ENCODE results near the gene COL18A1.

COL18A1 gene

DNA sequence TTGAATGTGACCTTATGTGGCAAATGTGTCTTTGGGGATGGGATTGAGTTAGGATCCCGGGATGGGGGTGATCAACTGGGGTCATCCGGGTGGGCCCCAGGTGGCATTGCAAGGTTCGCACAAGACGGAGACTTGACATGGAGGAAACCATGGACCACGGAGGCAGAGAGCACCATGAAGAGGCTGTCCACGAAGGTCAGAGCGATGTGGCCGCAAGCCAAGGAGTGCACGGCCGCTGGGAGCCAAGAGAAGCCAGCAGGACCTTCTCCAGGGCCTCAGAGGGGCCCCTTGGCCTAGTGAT, 22.3 kb upstream of the COL18A1 start:
- H3K4me1 ChIP-seq (ENCODE audit: control insufficient read depth, insufficient read depth, low read length, poor library complexity, severe bottlenecking) = no peaks in the 10 kb centered on the region
- no peaks in the 10 kb centered on the region for H3K9me3 ChIP-seq (ENCODE audit: control insufficient read depth, low read length)
- H3K27me3 ChIP-seq (replicated peaks; ENCODE audit: control insufficient read depth, insufficient read depth, low read length, poor library complexity, severe bottlenecking) = no peaks in the 10 kb centered on the region
- no peaks in the 10 kb centered on the region for H3K36me3 ChIP-seq (ENCODE audit: control insufficient read depth, insufficient read depth, low read length)
- DNase-seq = no peak
- H3K27ac ChIP-seq (ENCODE audit: insufficient read depth, low read length, poor library complexity, severe bottlenecking) = no peak overlapping the region
- no peak overlapping the region for H3K4me3 ChIP-seq (ENCODE audit: insufficient read depth, low read depth, low read length, poor library complexity, severe bottlenecking)

DNA sequence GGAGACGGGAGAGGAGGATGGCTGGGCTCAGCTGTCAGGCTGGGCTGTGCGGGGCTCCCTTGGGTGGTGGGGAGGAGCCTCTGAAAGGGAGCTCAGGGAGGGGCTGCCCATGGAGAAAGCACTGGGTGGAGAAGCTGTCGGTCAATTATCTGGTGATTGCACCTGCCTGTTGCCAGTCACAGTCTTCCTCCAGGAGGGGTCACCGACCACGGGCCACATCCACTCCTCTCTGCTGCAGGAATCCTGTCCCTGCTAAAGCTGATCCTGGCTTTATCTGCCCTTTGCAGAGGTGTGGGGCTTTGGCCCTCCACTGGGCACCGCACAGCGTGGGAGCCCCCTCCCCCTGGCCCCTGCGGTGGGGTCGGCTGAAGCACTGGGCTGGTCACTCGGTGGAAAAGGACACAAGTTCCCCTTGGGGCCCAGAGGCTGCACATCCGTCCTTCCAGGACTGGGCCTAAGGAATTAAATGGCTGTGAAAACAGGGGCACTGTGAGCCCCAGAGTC, 21.8 kb upstream of the COL18A1 start:
- Histone ChIP-seq H3K9me3 (ENCODE audit: control insufficient read depth, low read length) (no peaks in the 10 kb centered on the region), H3K27me3 (replicated peaks; ENCODE audit: control insufficient read depth, insufficient read depth, low read length, poor library complexity, severe bottlenecking) (no peaks in the 10 kb centered on the region)

DNA sequence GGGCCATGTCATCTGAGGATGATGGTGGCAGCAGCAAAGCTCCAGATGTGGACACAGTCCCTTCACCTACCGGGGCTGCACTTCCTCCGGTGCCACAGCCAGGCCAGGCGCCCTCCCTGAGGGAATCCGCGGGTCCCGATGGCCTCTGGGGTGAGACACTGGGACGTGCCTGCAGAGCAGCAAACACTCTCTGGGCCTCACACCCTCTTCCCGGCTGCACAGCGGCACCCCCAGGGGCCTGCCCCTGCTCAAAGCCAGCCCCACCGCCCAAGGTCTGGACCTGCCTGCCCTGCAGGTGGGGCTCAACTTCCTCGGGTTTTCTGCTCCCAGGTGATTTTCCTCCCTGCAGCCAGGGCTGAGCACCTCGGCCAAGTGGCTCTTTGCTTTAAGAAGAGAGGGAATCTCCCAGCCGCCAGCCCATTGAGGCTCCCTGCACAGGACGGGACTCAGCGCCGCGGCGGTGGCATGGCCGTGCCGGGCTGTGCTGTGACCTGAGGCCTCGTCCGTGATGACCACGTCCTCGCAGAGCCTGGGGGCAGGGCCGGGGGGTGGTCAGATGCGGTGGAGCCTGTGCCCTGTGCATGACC, 21.3 kb upstream of the COL18A1 start:
- H3K4me1 ChIP-seq (ENCODE audit: control insufficient read depth, insufficient read depth, low read length, poor library complexity, severe bottlenecking) = no peaks in the 10 kb centered on the region
- no peaks in the 10 kb centered on the region for H3K36me3 ChIP-seq (ENCODE audit: control insufficient read depth, insufficient read depth, low read length)
- DNase-seq = no peak
- H3K27ac ChIP-seq (ENCODE audit: insufficient read depth, low read length, poor library complexity, severe bottlenecking) = no peak overlapping the region
- no peak overlapping the region for H3K4me3 ChIP-seq (ENCODE audit: insufficient read depth, low read depth, low read length, poor library complexity, severe bottlenecking)
- H3K27me3 ChIP-seq (replicated peaks; ENCODE audit: control insufficient read depth, insufficient read depth, low read length, poor library complexity, severe bottlenecking) = no peaks in the 10 kb centered on the region
- no peaks in the 10 kb centered on the region for H3K9me3 ChIP-seq (ENCODE audit: control insufficient read depth, low read length)

More for the DNA sequence above, 21.8 kb upstream of the COL18A1 start:
- H3K27ac ChIP-seq (ENCODE audit: insufficient read depth, low read length, poor library complexity, severe bottlenecking) = no peak overlapping the region
- H3K36me3 ChIP-seq (ENCODE audit: control insufficient read depth, insufficient read depth, low read length) = no peaks in the 10 kb centered on the region
- no peak overlapping the region for H3K4me3 ChIP-seq (ENCODE audit: insufficient read depth, low read depth, low read length, poor library complexity, severe bottlenecking)
- no peak for DNase-seq
- no peaks in the 10 kb centered on the region for H3K4me1 ChIP-seq (ENCODE audit: control insufficient read depth, insufficient read depth, low read length, poor library complexity, severe bottlenecking)

GRCh38 chr21:45384656-45385548, 20.1 kb upstream of the COL18A1 start:
- no peaks in the 10 kb centered on the region for H3K9me3 ChIP-seq (ENCODE audit: control insufficient read depth, low read length)
- no peaks in the 10 kb centered on the region for H3K36me3 ChIP-seq (ENCODE audit: control insufficient read depth, insufficient read depth, low read length)
- H3K4me3 ChIP-seq (ENCODE audit: insufficient read depth, low read depth, low read length, poor library complexity, severe bottlenecking) = no peak overlapping the region
- DNase-seq = no peak
- H3K4me1 ChIP-seq (ENCODE audit: control insufficient read depth, insufficient read depth, low read length, poor library complexity, severe bottlenecking) = no peaks in the 10 kb centered on the region
- no peaks in the 10 kb centered on the region for H3K27me3 ChIP-seq (replicated peaks; ENCODE audit: control insufficient read depth, insufficient read depth, low read length, poor library complexity, severe bottlenecking)
- no peak overlapping the region for H3K27ac ChIP-seq (ENCODE audit: insufficient read depth, low read length, poor library complexity, severe bottlenecking)

- H3K9me3 ChIP-seq (ENCODE audit: control insufficient read depth, low read length) = no peaks in the 10 kb centered on the region
- H3K27me3 ChIP-seq (replicated peaks; ENCODE audit: control insufficient read depth, insufficient read depth, low read length, poor library complexity, severe bottlenecking) = no peaks in the 10 kb centered on the region
- H3K4me3 ChIP-seq (ENCODE audit: insufficient read depth, low read depth, low read length, poor library complexity, severe bottlenecking) = no peak overlapping the region
- no peaks in the 10 kb centered on the region for H3K36me3 ChIP-seq (ENCODE audit: control insufficient read depth, insufficient read depth, low read length)
- H3K4me1 ChIP-seq (ENCODE audit: control insufficient read depth, insufficient read depth, low read length, poor library complexity, severe bottlenecking) = no peaks in the 10 kb centered on the region
- DNase-seq = no peak
- H3K27ac ChIP-seq (ENCODE audit: insufficient read depth, low read length, poor library complexity, severe bottlenecking) = no peak overlapping the region
Observed at GRCh38 chr21:45385549-45386050, 19.4 kb upstream of the COL18A1 start.

DNA sequence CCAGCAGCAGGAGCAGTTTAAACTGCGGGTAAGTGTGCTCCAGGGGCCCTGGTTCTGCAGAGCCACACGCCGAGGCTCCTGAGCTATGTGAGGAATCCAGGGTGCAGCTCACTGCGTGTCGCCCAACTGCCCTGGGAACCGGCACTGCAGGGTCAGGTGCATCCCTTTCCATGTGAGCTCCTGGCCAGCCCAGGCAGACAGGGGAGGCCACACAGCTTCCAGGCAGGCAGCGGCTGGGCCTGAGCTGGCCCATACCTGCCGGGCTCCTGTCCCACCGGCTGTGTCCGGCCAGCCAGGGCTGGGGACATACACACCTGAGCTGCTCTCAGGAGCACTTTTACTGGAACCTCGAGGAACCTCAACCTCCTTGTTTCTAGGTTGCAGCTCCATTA, 18.6 kb upstream of the COL18A1 start:
- H3K9me3 ChIP-seq (ENCODE audit: control insufficient read depth, low read length) = no peaks in the 10 kb centered on the region
- no peaks in the 10 kb centered on the region for H3K4me1 ChIP-seq (ENCODE audit: control insufficient read depth, insufficient read depth, low read length, poor library complexity, severe bottlenecking)
- H3K4me3 ChIP-seq (ENCODE audit: insufficient read depth, low read depth, low read length, poor library complexity, severe bottlenecking) = no peak overlapping the region
- no peak for DNase-seq
- no peaks in the 10 kb centered on the region for H3K27me3 ChIP-seq (replicated peaks; ENCODE audit: control insufficient read depth, insufficient read depth, low read length, poor library complexity, severe bottlenecking)
- no peak overlapping the region for H3K27ac ChIP-seq (ENCODE audit: insufficient read depth, low read length, poor library complexity, severe bottlenecking)
- H3K36me3 ChIP-seq (ENCODE audit: control insufficient read depth, insufficient read depth, low read length) = no peaks in the 10 kb centered on the region

- Histone ChIP-seq H3K9me3 (ENCODE audit: control insufficient read depth, low read length) (no peaks in the 10 kb centered on the region), H3K4me3 (ENCODE audit: insufficient read depth, low read depth, low read length, poor library complexity, severe bottlenecking) (no peak overlapping the region), H3K36me3 (ENCODE audit: control insufficient read depth, insufficient read depth, low read length) (no peaks in the 10 kb centered on the region), H3K4me1 (ENCODE audit: control insufficient read depth, insufficient read depth, low read length, poor library complexity, severe bottlenecking) (no peaks in the 10 kb centered on the region), H3K27me3 (replicated peaks; ENCODE audit: control insufficient read depth, insufficient read depth, low read length, poor library complexity, severe bottlenecking) (no peaks in the 10 kb centered on the region), H3K27ac (ENCODE audit: insufficient read depth, low read length, poor library complexity, severe bottlenecking) (no peak overlapping the region)
- no peak for DNase-seq
Observed at GRCh38 chr21:45386728-45387371, 18.1 kb upstream of the COL18A1 start.

- no peaks in the 10 kb centered on the region for H3K36me3 ChIP-seq (ENCODE audit: control insufficient read depth, insufficient read depth, low read length)
- no peaks in the 10 kb centered on the region for H3K4me1 ChIP-seq (ENCODE audit: control insufficient read depth, insufficient read depth, low read length, poor library complexity, severe bottlenecking)
- no peaks in the 10 kb centered on the region for H3K9me3 ChIP-seq (ENCODE audit: control insufficient read depth, low read length)
- no peak for DNase-seq
- no peaks in the 10 kb centered on the region for H3K27me3 ChIP-seq (replicated peaks; ENCODE audit: control insufficient read depth, insufficient read depth, low read length, poor library complexity, severe bottlenecking)
- H3K27ac ChIP-seq (ENCODE audit: insufficient read depth, low read length, poor library complexity, severe bottlenecking) = no peak overlapping the region
- H3K4me3 ChIP-seq (ENCODE audit: insufficient read depth, low read depth, low read length, poor library complexity, severe bottlenecking) = no peak overlapping the region
Observed at GRCh38 chr21:45387506-45387905, 17.5 kb upstream of the COL18A1 start.

DNA sequence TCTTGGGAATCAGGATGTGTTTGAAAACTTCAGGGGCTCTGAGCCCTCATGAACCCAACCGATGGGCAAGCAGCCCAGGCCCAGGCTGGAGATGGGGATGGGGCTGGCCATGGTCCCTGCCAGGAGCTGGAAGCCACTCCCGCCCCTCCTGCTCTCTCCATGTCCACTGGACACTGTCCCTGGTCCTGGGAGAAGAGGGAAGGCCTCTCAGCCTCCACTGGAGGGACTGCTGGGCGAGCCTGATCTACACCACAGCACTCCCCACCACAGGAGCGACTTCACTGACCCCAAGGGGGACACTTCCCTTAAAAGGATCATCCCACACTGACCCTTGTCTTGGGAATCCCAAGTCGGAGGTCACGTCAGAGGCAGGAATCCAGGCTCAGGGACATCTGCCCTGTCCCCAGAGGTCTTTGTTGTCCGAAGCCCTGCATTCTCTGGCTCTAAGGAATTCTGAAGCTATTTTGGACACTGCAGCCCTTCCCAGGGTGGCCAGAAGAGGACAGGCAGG, 16.9 kb upstream of the COL18A1 start:
- Histone ChIP-seq H3K4me3 (ENCODE audit: insufficient read depth, low read depth, low read length, poor library complexity, severe bottlenecking) (no peak overlapping the region), H3K27ac (ENCODE audit: insufficient read depth, low read length, poor library complexity, severe bottlenecking) (no peak overlapping the region), H3K27me3 (replicated peaks; ENCODE audit: control insufficient read depth, insufficient read depth, low read length, poor library complexity, severe bottlenecking) (no peaks in the 10 kb centered on the region), H3K9me3 (ENCODE audit: control insufficient read depth, low read length) (no peaks in the 10 kb centered on the region), H3K36me3 (ENCODE audit: control insufficient read depth, insufficient read depth, low read length) (no peaks in the 10 kb centered on the region), H3K4me1 (ENCODE audit: control insufficient read depth, insufficient read depth, low read length, poor library complexity, severe bottlenecking) (no peaks in the 10 kb centered on the region)
- no peak for DNase-seq

All from effector memory CD4-positive, alpha-beta T cell (primary cell).